Liver (tissue), 9 donors: ENCODE results near the gene ABCC2. TPM values are rescaled to one million over a fixed set of nuclear protein-coding genes. Genes with fewer than 3 reads are reported as not detected.

Source experiments
- DNase-seq: peaks from one replicate; pipeline ENCODE4 v3.0.0-alpha.2; 2017; ENCODE audit warnings: low spot score
- H3K27ac ChIP-seq, 2 donors: one replicate each; pipeline ENCODE4 v1.7.0; 2013; ENCODE audit warnings: inconsistent platforms in 2 of 2, low read length in 2 of 2, control low read depth in 1 of 2, low read depth in 1 of 2, mild to moderate bottlenecking in 1 of 2
- H3K27me3 ChIP-seq, 4 donors: one replicate each; pipeline versions ENCODE4 v1.6.1 to v1.7.0; 2013; ENCODE audit warnings: low read length in 3 of 4, inconsistent platforms in 1 of 4, mild to moderate bottlenecking in 1 of 4, moderate library complexity in 1 of 4; ENCODE audit not compliant: control insufficient read depth in 4 of 4, insufficient read depth in 4 of 4
- H3K36me3 ChIP-seq, 4 donors: one replicate each; pipeline versions ENCODE4 v1.6.1 to v1.7.0; 2013; ENCODE audit warnings: low read length in 3 of 4, mild to moderate bottlenecking in 3 of 4, low read depth in 1 of 4, moderate library complexity in 1 of 4; ENCODE audit not compliant: control insufficient read depth in 4 of 4, insufficient read depth in 3 of 4
- H3K4me1 ChIP-seq, 4 donors: one replicate each; pipeline versions ENCODE4 v1.6.1 to v1.7.0; 2013; ENCODE audit warnings: low read length in 3 of 4, mild to moderate bottlenecking in 3 of 4, moderate library complexity in 1 of 4; ENCODE audit not compliant: control insufficient read depth in 4 of 4, insufficient read depth in 4 of 4
- H3K4me3 ChIP-seq, 3 donors: one replicate each; pipeline versions ENCODE4 v1.6.1 to v1.7.0; 2013; ENCODE audit warnings: low read length in 3 of 3, control low read depth in 1 of 3, low read depth in 1 of 3, mild to moderate bottlenecking in 1 of 3
- H3K9ac ChIP-seq, 2 donors: one replicate each; pipeline ENCODE4 v1.7.0; 2013; ENCODE audit warnings: low read length in 2 of 2, mild to moderate bottlenecking in 2 of 2, moderate library complexity in 2 of 2, control low read depth in 1 of 2, low read depth in 1 of 2
- H3K9me3 ChIP-seq, 4 donors: one replicate each; pipeline versions ENCODE4 v1.6.1 to v1.7.0; 2013; ENCODE audit warnings: low read length in 3 of 4; ENCODE audit not compliant: control insufficient read depth in 4 of 4
- ATF3 ChIP-seq: IDR thresholded peaks from 2 replicates; pipeline ENCODE4 v1.6.1; 2016; ENCODE audit warnings: antibody characterized with exemption
- CTCF ChIP-seq: fragments of 150-350 bp; IDR thresholded peaks from 2 replicates; pipeline ENCODE4 v1.5.1; 2017; ENCODE audit warnings: improper control_type of control experiment, low read depth, low read length; ENCODE audit not compliant: missing input control
- EGR1 ChIP-seq, 2 donors: IDR thresholded peaks; 2 replicates each; pipeline ENCODE4 v1.6.1; 2016 to 2018; ENCODE audit warnings: antibody characterized with exemption in 2 of 2, low read depth in 2 of 2
- FOXA2 ChIP-seq: IDR thresholded peaks from 2 replicates; pipeline ENCODE4 v1.6.1; 2016; ENCODE audit warnings: antibody characterized with exemption
- HNF4A ChIP-seq, 2 donors: conservative IDR thresholded peaks; 2 replicates each; pipeline ENCODE4 v1.6.1; 2016; ENCODE audit warnings: antibody characterized with exemption in 2 of 2, mild to moderate bottlenecking in 2 of 2
- HNF4G ChIP-seq: IDR thresholded peaks from 2 replicates; pipeline ENCODE4 v1.6.1; 2016; ENCODE audit warnings: antibody characterized with exemption
- JUND ChIP-seq, 2 donors: IDR thresholded peaks; 2 replicates each; pipeline ENCODE4 v1.6.1; 2016; ENCODE audit warnings: antibody characterized with exemption in 2 of 2
- MAX ChIP-seq: IDR thresholded peaks from 2 replicates; pipeline ENCODE4 v1.6.1; 2016; ENCODE audit warnings: antibody characterized with exemption
- NR2F2 ChIP-seq: IDR thresholded peaks from 2 replicates; pipeline ENCODE4 v1.6.1; 2016; ENCODE audit warnings: antibody characterized with exemption
- RAD21 ChIP-seq, 2 donors: IDR thresholded peaks; 2 replicates each; pipeline ENCODE4 v1.6.1; 2016; ENCODE audit warnings: antibody characterized with exemption in 2 of 2, mild to moderate bottlenecking in 2 of 2
- REST ChIP-seq: IDR thresholded peaks from 2 replicates; pipeline ENCODE4 v1.6.1; 2016; ENCODE audit warnings: antibody characterized with exemption, mild to moderate bottlenecking
- TAF1 ChIP-seq: conservative IDR thresholded peaks from 2 replicates; pipeline ENCODE4 v1.6.1; 2016; ENCODE audit warnings: antibody characterized with exemption, mild to moderate bottlenecking
- YY1 ChIP-seq: IDR thresholded peaks from 2 replicates; pipeline ENCODE4 v1.6.1; 2016; ENCODE audit warnings: antibody characterized with exemption, mild to moderate bottlenecking
- ZBTB33 ChIP-seq: IDR thresholded peaks from 2 replicates; pipeline ENCODE4 v1.6.1; 2016; ENCODE audit warnings: antibody characterized with exemption
- WGBS: extraction: QIAGEN DNeasy Blood & Tissue Kit; methylation state at CpG from one replicate; pipeline ENCODE4 v1.1.7; 2013; 5-methylcytosine and 5-hydroxymethylcytosine counted together
- polyA plus RNA-seq, 2 donors: library from polyadenylated mRNA; stranded (reverse) in 1 of 2; unstranded in 1 of 2; fragments of 200-250 nt in 1 of 2; fragments of >200 nt in 1 of 2; fragmentation: Nextera tagmentation in 1 of 2; extraction: Ambion mirVana in 1 of 2; gene quantifications; one replicate each; pipeline versions ENCODE4 v1.2.1 to v1.2.3, GENCODE V29; 2013 to 2015
- total RNA-seq, 2 donors: library from RNA; depleted of rRNA; stranded (reverse); fragments of >200 nt; gene quantifications; one replicate each; pipeline ENCODE4 v1.2.3, GENCODE V29; 2014
- donor health status: healthy.
- donor health status: healthy.
- donor health status: healthy.
- donor health status: healthy.
- donor health status: healthy.

The ABCC2 gene
- total and polyA plus RNA-seq, 4 donors = 45.6 to 234 (median 70.1) TPM

- TF ChIP-seq JUND (IDR thresholded peaks at IDR 0.05) (no peak), FOXA2 (no peak)
Observed at GRCh38 chr10:99804471-99804870, 22.0 kb downstream of the ABCC2 start.

GRCh38 chr10:99805190-99805589 lies 22.8 kb downstream of the ABCC2 start:
- Histone ChIP-seq H3K4me1 (no peaks in the 10 kb centered on the region), H3K4me3 (no peak overlapping the region), H3K9me3 (no peaks in the 10 kb centered on the region), H3K27me3 (no peaks in the 10 kb centered on the region), H3K27ac (no peak overlapping the region), H3K36me3 (peaks cover 15 to 90% (median 86%) of the 10 kb centered on the region in 4 donors), H3K9ac (no peak overlapping the region)
- 86% methylated on average over 5 of the region's 5 CpGs for WGBS
- DNase-seq = no peak
- TF ChIP-seq HNF4G = no peak
- no peak for TF ChIP-seq EGR1 (IDR thresholded peaks at IDR 0.05; ENCODE audit: low read depth in 2 of 2)
- TF ChIP-seq TAF1 = no peak
- TF ChIP-seq REST = no peak
- no peak for TF ChIP-seq NR2F2
- no peak for TF ChIP-seq RAD21 (IDR thresholded peaks at IDR 0.05)
- TF ChIP-seq MAX = no peak
- TF ChIP-seq ATF3 = no peak

More at GRCh38 chr10:99804471-99804870, 22.0 kb downstream of the ABCC2 start:
- no peak overlapping the region for H3K27ac ChIP-seq
- DNase-seq = no peak
- no peak overlapping the region for H3K9ac ChIP-seq
- no peak overlapping the region for H3K4me3 ChIP-seq
- 92% methylated on average over 3 of the region's 3 CpGs for WGBS
- H3K36me3 ChIP-seq = peaks cover 16 to 90% (median 86%) of the 10 kb centered on the region in 4 donors
- H3K27me3 ChIP-seq = no peaks in the 10 kb centered on the region
- no peaks in the 10 kb centered on the region for H3K4me1 ChIP-seq
- H3K9me3 ChIP-seq = no peaks in the 10 kb centered on the region

- H3K4me1 ChIP-seq = no peaks in the 10 kb centered on the region
- no peak for DNase-seq
- H3K27ac ChIP-seq = no peak overlapping the region
- H3K9me3 ChIP-seq = no peaks in the 10 kb centered on the region
- H3K27me3 ChIP-seq = no peaks in the 10 kb centered on the region
- H3K36me3 ChIP-seq = peaks cover 15 to 89% (median 83%) of the 10 kb centered on the region in 4 donors
- WGBS = 68% methylated on average over 3 of the region's 3 CpGs
- no peak overlapping the region for H3K9ac ChIP-seq
- no peak overlapping the region for H3K4me3 ChIP-seq
- TF ChIP-seq ATF3 (no peak), RAD21 (IDR thresholded peaks at IDR 0.05) (no peak), HNF4A (conservative IDR thresholded peaks at IDR 0.05) (no peak), CTCF (no peak), NR2F2 (no peak), FOXA2 (no peak), ZBTB33 (no peak), EGR1 (IDR thresholded peaks at IDR 0.05; ENCODE audit: low read depth in 2 of 2) (no peak), HNF4G (no peak), JUND (IDR thresholded peaks at IDR 0.05) (no peak), MAX (no peak), REST (no peak), YY1 (no peak), TAF1 (no peak)
Observed at GRCh38 chr10:99806091-99806490, 23.7 kb downstream of the ABCC2 start.
